Psoas muscle (tissue), 8 donors: ENCODE measurements around the gene TMEM186. TPM values are rescaled to one million over a fixed set of nuclear protein-coding genes. Genes with fewer than 3 reads are reported as not detected.
A peak's percentile ranks its signal among the peaks of the same experiment; 100 is the strongest.
"Not testable (repeated sequence)": the region's sequence is repeated elsewhere in the genome, so short reads cannot be mapped to it uniquely, and the experiment has no call there.

Experiments
- ATAC-seq, 4 donors: fragments of 200-7000 bp; cut with Tn5 transposase; one replicate each; pipeline ENCODE4 v1.9.1; 2020; ENCODE audit warnings: moderate library complexity in 3 of 4, mild to moderate bottlenecking in 2 of 4
- DNase-seq, 2 donors: peaks; one replicate each; pipeline ENCODE4 v3.0.0-alpha.2; 2020
- H3K27ac ChIP-seq: fragments of 200-600 bp; one replicate; pipeline ENCODE4 v1.8.0; 2022
- H3K27me3 ChIP-seq, 3 donors: fragments of 200-600 bp in 1 of 3; one replicate each; pipeline versions ENCODE4 v1.6.1 to v1.8.0; 2013 to 2022; ENCODE audit warnings: low read length in 2 of 3, mild to moderate bottlenecking in 2 of 3, moderate library complexity in 1 of 3; ENCODE audit not compliant: insufficient read depth in 3 of 3
- H3K36me3 ChIP-seq, 2 donors: fragments of 200-600 bp in 1 of 2; one replicate each; pipeline versions ENCODE4 v1.6.1 to v1.8.0; 2013 to 2022; ENCODE audit warnings: low read depth in 1 of 2, mild to moderate bottlenecking in 1 of 2, moderate library complexity in 1 of 2; ENCODE audit not compliant: insufficient read depth in 1 of 2
- H3K4me1 ChIP-seq: fragments of 200-600 bp; one replicate; pipeline ENCODE4 v1.8.0; 2022
- H3K4me3 ChIP-seq: fragments of 200-600 bp; one replicate; pipeline ENCODE4 v1.8.0; 2022; ENCODE audit warnings: mild to moderate bottlenecking
- H3K9me3 ChIP-seq: fragments of 200-600 bp; one replicate; pipeline ENCODE4 v1.8.0; 2022
- CTCF ChIP-seq: fragments of 200-600 bp; IDR thresholded peaks from one replicate; pipeline ENCODE4 v1.8.0; 2022; ENCODE audit warnings: antibody characterized with exemption
- WGBS, 3 donors: extraction: QIAGEN DNeasy Blood & Tissue Kit; methylation state at CpG; one replicate each; pipeline versions ENCODE4 v1.1.6 to v1.1.7; 2013; 5-methylcytosine and 5-hydroxymethylcytosine counted together
- intact Hi-C, 2 donors: fragments of 100-400 bp; cut with DNase I; formaldehyde crosslinking; loops; one replicate each; pipeline versions ENCODE4 v1.11.0 to v1.14.2; 2022
- polyA plus RNA-seq, 3 donors: library from polyadenylated mRNA; stranded (reverse); fragments of 200-250 nt; gene quantifications; one replicate each; pipeline ENCODE4 v1.2.3, GENCODE V29; 2013
- total RNA-seq, 4 donors: library from RNA; stranded (reverse); fragmentation: NEBNext Ultra II Directional in 2 of 4; extraction: Animal tissue kit (Norgen Biotek cat#: 25700) in 2 of 4; gene quantifications; one replicate each; pipeline versions ENCODE4 v1.2.1 to v1.2.4, GENCODE V29; 2021 to 2023
- donor health status: healthy with polysubstance abuse.
- donor health status: DM: no; HTN: no; CAD: no; lungs with moderate emphysema.
- donor health status: Bipolar disorder and iron deficiency.
- donor health status: healthy.
- donor health status: DM: yes; HTN: yes; CAD: no.
- donor health status: DM: no; HTN: no; CAD: no.
- donor health status: DM: no; HTN: no; CAD: no.
- donor health status: DM: yes; HTN: yes; CAD: no.

TMEM186 gene
- total and polyA plus RNA-seq, 7 donors, result 10.6 to 28.1 (median 14.4) TPM

- H3K36me3 ChIP-seq, H3K27me3 ChIP-seq, ATAC-seq, H3K27ac ChIP-seq, DNase-seq, H3K9me3 ChIP-seq, H3K4me1 ChIP-seq, intact Hi-C loops, H3K4me3 ChIP-seq: not testable (repeated sequence)
- 89 to 93% (median 91%) methylated on average over 15 of the region's 15 CpGs for WGBS, 3 donors
These were observed 40.2 kb upstream of the TMEM186 start for GRCh38 chr16:8837594-8837993.

- ATAC-seq, H3K27me3 ChIP-seq, H3K9me3 ChIP-seq, intact Hi-C loops, H3K36me3 ChIP-seq, H3K4me1 ChIP-seq, DNase-seq, H3K4me3 ChIP-seq, H3K27ac ChIP-seq: not testable (repeated sequence)
- WGBS, 3 donors, result 92 to 94% (median 94%) methylated on average over 6 to 7 of the region's 7 CpGs
These were observed 39.4 kb upstream of the TMEM186 start for GRCh38 chr16:8836797-8837196.

GRCh38 chr16:8832717-8833105 lies 35.3 kb upstream of the TMEM186 start:
- Histone ChIP-seq H3K4me1 (no peaks in the 10 kb centered on the region), H3K27me3 (no peaks in the 10 kb centered on the region), H3K4me3 (no peak overlapping the region), H3K9me3 (no peaks in the 10 kb centered on the region), H3K36me3 (peaks cover 5 to 33% of the 10 kb centered on the region in 2 donors), H3K27ac (no peak overlapping the region)
- 70 to 77% (median 75%) methylated on average over 16 of the region's 16 CpGs for WGBS, 3 donors
- ATAC-seq (no peak), DNase-seq (no peak)
- intact Hi-C loops, result no loop called here
- no peak for TF ChIP-seq CTCF

GRCh38 chr16:8831871-8832716 lies 34.7 kb upstream of the TMEM186 start:
- intact Hi-C loops, result no loop called here
- Histone ChIP-seq H3K4me1 (no peaks in the 10 kb centered on the region), H3K9me3 (no peaks in the 10 kb centered on the region), H3K27ac (no peak overlapping the region), H3K27me3 (no peaks in the 10 kb centered on the region), H3K4me3 (no peak overlapping the region), H3K36me3 (peaks cover 5 to 33% of the 10 kb centered on the region in 2 donors)
- no peak for TF ChIP-seq CTCF
- ATAC-seq (no peak), DNase-seq (no peak)
- 71 to 77% (median 75%) methylated on average over 18 of the region's 18 CpGs for WGBS, 3 donors

- TF ChIP-seq CTCF, result no peak
- Histone ChIP-seq H3K36me3 (peaks cover 5 to 33% of the 10 kb centered on the region in 2 donors), H3K27me3 (no peaks in the 10 kb centered on the region), H3K4me1 (no peaks in the 10 kb centered on the region), H3K9me3 (no peaks in the 10 kb centered on the region), H3K27ac (no peak overlapping the region), H3K4me3 (no peak overlapping the region)
- intact Hi-C loops, result no loop called here
- ATAC-seq, result peak in 1 of 4 donors; percentile 16
- DNase-seq, result no peak
- WGBS, 3 donors, result 87 to 90% (median 88%) methylated on average over 9 of the region's 9 CpGs
These were observed 34.0 kb upstream of the TMEM186 start for GRCh38 chr16:8831450-8831849.
